GM19193 (cell line): ENCODE data around the gene OPA3.
A peak's percentile ranks its signal among the peaks of the same experiment; 100 is the strongest.

Experiments used
- POLR2A ChIP-seq: IDR thresholded peaks from 4 replicates; pipeline ENCODE4 v1.6.1; 2011; ENCODE audit not compliant: insufficient read depth, insufficient read length; ENCODE audit errors: extremely low read depth

The OPA3 gene

DNA sequence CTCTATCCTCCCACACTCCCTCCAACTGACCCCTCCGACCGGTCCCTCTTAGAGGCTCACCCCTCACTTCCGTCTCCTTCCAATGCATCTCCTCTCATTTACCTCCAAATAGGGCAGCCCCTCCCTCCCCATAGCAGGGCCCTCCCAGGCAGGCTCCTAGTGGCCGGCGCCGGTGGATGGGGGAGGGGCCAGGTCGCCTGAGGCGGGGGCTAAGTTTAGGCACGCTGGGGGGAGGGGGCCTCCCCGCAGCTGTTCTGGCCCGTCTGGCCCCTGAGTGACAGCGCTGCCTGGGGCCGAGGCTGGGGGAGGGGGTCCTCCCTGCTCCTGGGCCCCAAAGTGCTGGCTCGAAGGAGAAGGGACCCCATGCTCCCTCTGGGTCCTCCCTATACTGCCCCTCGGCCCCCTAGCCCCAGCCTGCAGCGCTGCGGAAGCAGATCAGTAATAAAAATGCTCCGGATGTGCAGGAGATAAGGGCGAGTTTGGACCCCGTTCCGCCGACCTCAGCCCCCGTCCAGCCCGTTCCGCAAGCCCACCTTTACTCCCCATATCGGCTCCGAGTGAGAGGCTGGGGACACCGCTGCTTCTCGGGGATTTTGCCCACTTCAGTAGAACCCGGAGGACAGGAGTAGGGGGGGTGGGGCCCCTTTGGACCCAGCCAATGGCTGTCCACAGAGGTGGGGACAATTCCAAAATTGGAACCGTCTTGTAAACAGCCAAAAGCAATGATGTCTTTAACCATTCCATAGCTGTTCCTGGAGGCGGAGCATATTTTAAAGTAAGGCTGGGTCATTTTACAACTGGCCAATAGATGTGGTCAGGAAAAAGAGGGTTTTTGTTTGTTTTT lies 91.8 kb downstream of the OPA3 start:
- TF ChIP-seq POLR2A = peak; percentile 46

DNA sequence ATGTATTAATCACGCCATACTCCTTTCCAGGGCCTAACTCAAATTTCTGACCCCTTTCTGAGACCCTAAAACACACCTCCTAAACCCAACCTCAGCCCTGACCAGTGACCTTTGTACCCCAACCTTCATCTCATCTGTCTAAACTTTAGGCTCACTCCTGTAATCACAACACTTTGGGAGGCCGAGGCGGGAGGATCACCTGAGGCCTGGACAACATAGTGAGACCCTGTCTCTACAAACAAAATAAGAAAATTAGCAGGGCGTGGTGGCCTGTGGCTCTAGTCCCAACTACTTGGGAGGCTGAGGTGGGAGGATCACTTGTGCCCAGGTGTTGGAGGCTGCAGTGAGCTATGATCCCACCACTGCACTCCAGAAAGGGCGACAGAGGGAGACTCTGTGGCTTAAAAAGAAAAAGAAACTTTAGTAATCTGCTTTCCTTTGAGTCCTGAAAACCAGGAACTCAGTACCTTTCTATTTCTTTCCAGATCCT lies 92.4 kb downstream of the OPA3 start:
- no peak for TF ChIP-seq POLR2A

- TF ChIP-seq POLR2A = no peak
Observed at GRCh38 chr19:45489216-45489855, 95.3 kb downstream of the OPA3 start.

DNA sequence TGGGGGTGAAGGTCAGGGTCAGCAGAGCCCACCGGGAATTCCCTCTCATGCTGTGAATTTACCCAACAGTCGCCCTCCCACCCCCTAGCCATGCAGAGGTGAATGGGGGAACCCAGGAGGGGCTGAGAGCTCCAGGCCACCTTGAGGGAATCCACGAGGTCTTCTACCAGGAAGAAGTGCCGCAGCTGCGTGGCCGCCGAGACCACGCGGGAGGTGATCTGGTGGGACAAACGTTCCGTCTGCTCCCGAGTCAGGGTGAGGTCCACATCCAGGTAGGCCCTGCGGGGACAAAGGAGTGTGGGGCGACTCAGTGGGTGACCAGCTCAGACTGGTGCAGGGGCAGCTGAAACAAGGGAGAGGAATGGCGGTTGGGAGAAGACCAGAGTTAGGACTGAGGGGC lies 95.9 kb downstream of the OPA3 start:
- no peak for TF ChIP-seq POLR2A

GRCh38 chr19:45485305-45486077 lies 99.1 kb downstream of the OPA3 start:
- peak; percentile 20 for TF ChIP-seq POLR2A

- TF ChIP-seq POLR2A = no peak
Observed at GRCh38 chr19:45484273-45484945, 100.2 kb downstream of the OPA3 start.

DNA sequence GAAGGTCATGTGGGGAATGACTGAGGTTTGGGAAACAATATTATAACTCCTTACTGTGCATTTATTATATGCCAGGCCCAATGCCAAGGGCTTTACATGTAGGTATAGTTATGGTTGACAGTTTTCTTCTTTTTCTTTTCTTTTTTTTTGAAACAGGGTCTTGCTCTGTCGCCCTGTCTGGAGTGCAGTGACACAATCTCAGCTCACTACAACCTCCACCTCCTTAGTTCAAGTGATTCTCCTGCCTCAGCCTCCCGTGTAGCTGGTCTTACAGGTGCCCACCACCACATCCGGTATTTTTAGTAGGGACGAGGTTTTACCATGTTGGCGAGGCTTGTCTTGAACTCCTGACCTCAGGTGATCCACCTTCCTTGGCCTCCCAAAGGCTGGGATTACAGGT lies 101.6 kb downstream of the OPA3 start:
- TF ChIP-seq POLR2A = no peak

GRCh38 chr19:45478454-45479238 lies 106.0 kb downstream of the OPA3 start:
- peak; percentile 69 for TF ChIP-seq POLR2A

GRCh38 chr19:45477713-45478453 lies 106.7 kb downstream of the OPA3 start:
- TF ChIP-seq POLR2A = no peak
